NCI-H748 (cell line): ENCODE measurements around the gene DNAH9.
A peak's percentile ranks its signal among the peaks of the same experiment; 100 is the strongest.

ENCODE experiments used
- DNase-seq: peaks from one replicate; lab custom pipeline; 2025; ENCODE audit not compliant: unreplicated experiment; lab: John Stamatoyannopoulos, UW

Gene DNAH9

GRCh38 chr17:11598274-11599221 is at the start of gene DNAH9:
DNAH9 (plus strand) TSS chr17:11598470; CDS start chr17:11598499, 29 bp downstream.
- peak; percentile 98 for DNase-seq

- no peak for DNase-seq
Observed at GRCh38 chr17:11550431-11550830, 47.8 kb upstream of the DNAH9 start.

- DNase-seq: no peak
Observed at GRCh38 chr17:11551442-11551841, 46.8 kb upstream of the DNAH9 start.

GRCh38 chr17:11553135-11553534 is 45.1 kb upstream of the DNAH9 start:
- DNase-seq: no peak

- DNase-seq: no peak
Observed at GRCh38 chr17:11554042-11554441, 44.2 kb upstream of the DNAH9 start.

- DNase-seq: no peak
Observed at GRCh38 chr17:11554542-11554941, 43.7 kb upstream of the DNAH9 start.

GRCh38 chr17:11555530-11555929 is 42.7 kb upstream of the DNAH9 start:
- DNase-seq: no peak

- DNase-seq: no peak
Observed at GRCh38 chr17:11557727-11558452, 40.4 kb upstream of the DNAH9 start.

GRCh38 chr17:11558681-11559234 is 39.5 kb upstream of the DNAH9 start:
- DNase-seq: no peak

- DNase-seq: no peak
Observed at GRCh38 chr17:11559601-11560000, 38.7 kb upstream of the DNAH9 start.

GRCh38 chr17:11561281-11561680 is 37.0 kb upstream of the DNAH9 start:
- no peak for DNase-seq

- no peak for DNase-seq
Observed at GRCh38 chr17:11561702-11562101, 36.6 kb upstream of the DNAH9 start.

- no peak for DNase-seq
Observed at GRCh38 chr17:11564589-11565380, 33.5 kb upstream of the DNAH9 start.

GRCh38 chr17:11565591-11565990 is 32.7 kb upstream of the DNAH9 start:
- no peak for DNase-seq

- no peak for DNase-seq
Observed at GRCh38 chr17:11578998-11579397, 19.3 kb upstream of the DNAH9 start.

GRCh38 chr17:11580677-11581076 is 17.6 kb upstream of the DNAH9 start:
- no peak for DNase-seq

- no peak for DNase-seq
Observed at GRCh38 chr17:11582217-11582616, 16.1 kb upstream of the DNAH9 start.

GRCh38 chr17:11583306-11583992 is 14.8 kb upstream of the DNAH9 start:
- no peak for DNase-seq

- DNase-seq: no peak
Observed at GRCh38 chr17:11589716-11590115, 8.6 kb upstream of the DNAH9 start.

GRCh38 chr17:11601661-11602060 is 3.4 kb downstream of the DNAH9 start:
- no peak for DNase-seq
